C4-2B (cell line): ENCODE results near the gene ECT2.

Experiments used
- H3K27ac ChIP-seq: fragments of 450-650 bp; 2 replicates; pipeline ENCODE4 v1.5.1; 2017
- CTCF ChIP-seq: fragments of 450-650 bp; conservative IDR thresholded peaks from 2 replicates; pipeline ENCODE4 v1.5.1; 2017; ENCODE audit warnings: mild to moderate bottlenecking
- ZFX ChIP-seq: fragments of 450-650 bp; IDR thresholded peaks from 2 replicates; pipeline ENCODE4 v1.6.1; 2017

The ECT2 gene

DNA sequence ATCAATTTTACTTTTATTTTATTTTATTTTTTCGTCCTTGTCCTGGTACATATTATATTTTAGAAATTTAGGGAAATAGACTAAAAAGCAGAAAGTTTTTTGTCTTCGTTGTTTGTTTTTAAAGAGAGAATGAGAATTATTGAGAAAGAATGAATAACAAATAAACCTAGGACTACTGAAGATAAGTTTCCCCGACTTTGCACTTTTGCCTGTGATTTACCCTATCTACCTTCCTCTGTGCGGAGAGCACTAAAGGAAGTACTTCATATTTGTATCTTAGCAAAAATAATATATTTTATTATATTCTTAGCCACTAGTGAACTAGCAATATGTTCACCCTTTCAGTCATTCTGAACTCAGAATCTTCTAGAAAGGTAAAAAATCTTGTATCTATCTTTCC is 60.6 kb downstream of the ECT2 start:
- no peak overlapping the region for H3K27ac ChIP-seq
- TF ChIP-seq CTCF (no peak), ZFX (no peak)

DNA sequence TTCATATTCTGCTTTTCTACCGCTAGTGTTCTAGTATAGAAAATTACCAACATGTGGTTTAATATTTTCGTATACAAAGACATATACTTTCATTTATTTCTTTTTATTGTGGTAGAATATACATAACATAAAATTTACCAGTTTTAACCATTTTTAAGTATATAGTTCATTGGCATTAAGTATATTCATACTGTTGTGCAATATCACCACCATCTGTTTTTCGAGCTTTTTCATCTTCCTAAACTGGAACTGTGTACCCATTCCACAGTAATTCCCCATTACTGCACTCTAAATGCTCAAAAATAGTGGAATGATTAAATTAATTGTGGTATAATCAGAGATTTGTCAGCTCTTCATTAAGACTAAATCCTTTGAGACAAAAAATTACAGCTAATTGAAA is 62.9 kb downstream of the ECT2 start:
- TF ChIP-seq CTCF: no peak
- TF ChIP-seq ZFX: no peak
- H3K27ac ChIP-seq: no peak overlapping the region

- no peak overlapping the region for H3K27ac ChIP-seq
- TF ChIP-seq ZFX (no peak), CTCF (no peak)
Observed at GRCh38 chr3:172814738-172815137, 64.2 kb downstream of the ECT2 start.

- H3K27ac ChIP-seq: no peak overlapping the region
- TF ChIP-seq CTCF: no peak
- TF ChIP-seq ZFX: no peak
Observed at GRCh38 chr3:172815857-172816256, 65.3 kb downstream of the ECT2 start.

GRCh38 chr3:172816281-172816680 is 65.8 kb downstream of the ECT2 start:
- TF ChIP-seq CTCF (no peak), ZFX (no peak)
- no peak overlapping the region for H3K27ac ChIP-seq

- TF ChIP-seq CTCF: no peak
- no peak for TF ChIP-seq ZFX
- no peak overlapping the region for H3K27ac ChIP-seq
Observed at GRCh38 chr3:172816968-172817367, 66.4 kb downstream of the ECT2 start.

GRCh38 chr3:172820492-172820891 is 70.0 kb downstream of the ECT2 start:
- TF ChIP-seq ZFX (no peak), CTCF (no peak)
- H3K27ac ChIP-seq: no peak overlapping the region
